Stimulated activated CD4-positive, alpha-beta T cell treated with anti-CD3 and anti-CD28 coated beads, Interleukin-12 subunit alpha, Interleukin-12 subunit beta, amount 100 ng/mL, for 24 hours (primary cell): Measurements from ENCODE around the gene WDHD1.
"Not testable (repeated sequence)": the region's sequence is repeated elsewhere in the genome, so short reads cannot be mapped to it uniquely, and the experiment has no call there.

ENCODE experiments used
- DNase-seq, 2 experiments: peaks; one replicate each; pipeline ENCODE4 v3.0.0-alpha.2; 2020; ENCODE audit warnings: low read depth in 2 of 2

Gene WDHD1, protein sequence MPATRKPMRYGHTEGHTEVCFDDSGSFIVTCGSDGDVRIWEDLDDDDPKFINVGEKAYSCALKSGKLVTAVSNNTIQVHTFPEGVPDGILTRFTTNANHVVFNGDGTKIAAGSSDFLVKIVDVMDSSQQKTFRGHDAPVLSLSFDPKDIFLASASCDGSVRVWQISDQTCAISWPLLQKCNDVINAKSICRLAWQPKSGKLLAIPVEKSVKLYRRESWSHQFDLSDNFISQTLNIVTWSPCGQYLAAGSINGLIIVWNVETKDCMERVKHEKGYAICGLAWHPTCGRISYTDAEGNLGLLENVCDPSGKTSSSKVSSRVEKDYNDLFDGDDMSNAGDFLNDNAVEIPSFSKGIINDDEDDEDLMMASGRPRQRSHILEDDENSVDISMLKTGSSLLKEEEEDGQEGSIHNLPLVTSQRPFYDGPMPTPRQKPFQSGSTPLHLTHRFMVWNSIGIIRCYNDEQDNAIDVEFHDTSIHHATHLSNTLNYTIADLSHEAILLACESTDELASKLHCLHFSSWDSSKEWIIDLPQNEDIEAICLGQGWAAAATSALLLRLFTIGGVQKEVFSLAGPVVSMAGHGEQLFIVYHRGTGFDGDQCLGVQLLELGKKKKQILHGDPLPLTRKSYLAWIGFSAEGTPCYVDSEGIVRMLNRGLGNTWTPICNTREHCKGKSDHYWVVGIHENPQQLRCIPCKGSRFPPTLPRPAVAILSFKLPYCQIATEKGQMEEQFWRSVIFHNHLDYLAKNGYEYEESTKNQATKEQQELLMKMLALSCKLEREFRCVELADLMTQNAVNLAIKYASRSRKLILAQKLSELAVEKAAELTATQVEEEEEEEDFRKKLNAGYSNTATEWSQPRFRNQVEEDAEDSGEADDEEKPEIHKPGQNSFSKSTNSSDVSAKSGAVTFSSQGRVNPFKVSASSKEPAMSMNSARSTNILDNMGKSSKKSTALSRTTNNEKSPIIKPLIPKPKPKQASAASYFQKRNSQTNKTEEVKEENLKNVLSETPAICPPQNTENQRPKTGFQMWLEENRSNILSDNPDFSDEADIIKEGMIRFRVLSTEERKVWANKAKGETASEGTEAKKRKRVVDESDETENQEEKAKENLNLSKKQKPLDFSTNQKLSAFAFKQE

DNA sequence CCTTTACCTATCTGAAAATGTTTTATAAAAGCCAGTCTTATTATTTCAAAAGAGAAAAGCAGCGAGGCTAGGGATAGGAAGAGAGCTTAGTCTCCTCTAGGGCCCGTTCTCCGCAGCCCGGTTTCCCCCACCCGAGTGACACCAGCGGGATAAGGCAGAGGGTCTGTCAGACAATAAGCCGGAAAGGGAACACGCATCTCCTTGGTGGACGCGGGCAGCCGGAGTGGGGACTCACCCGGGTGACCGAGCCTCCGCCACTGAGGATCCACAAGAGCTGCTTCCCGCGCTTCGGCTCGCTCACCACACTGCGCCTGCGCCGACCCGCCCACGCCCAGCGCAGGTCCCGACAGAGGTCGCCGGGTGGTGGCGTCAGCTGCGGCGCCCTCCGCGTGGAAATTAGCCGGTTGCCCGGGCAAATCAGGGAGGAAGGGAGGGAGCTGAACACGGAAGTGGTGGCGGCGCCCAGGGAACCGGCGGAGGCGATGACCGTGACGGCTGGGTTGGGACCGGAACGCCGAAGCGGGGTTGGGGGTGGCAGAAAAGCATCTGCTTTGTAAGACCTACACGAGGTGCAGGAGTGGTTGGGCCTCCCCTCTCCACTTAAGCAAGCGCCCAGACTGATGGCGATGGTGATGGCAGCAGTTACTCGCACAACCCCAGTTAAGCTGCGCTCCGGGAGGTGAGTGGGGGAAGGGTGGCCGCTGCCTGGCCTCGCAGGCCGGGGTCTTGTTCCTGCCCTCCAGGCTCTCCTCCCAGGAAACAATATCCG is at the start of gene WDHD1, which contains the start of gene SOCS4:
Gene WDHD1 (minus strand): TSS at position 307 of the 769 bp plus-strand sequence. CDS start 312 bp downstream, outside the sequence.
Gene SOCS4 (plus strand): TSS at position 444 of the 769 bp plus-strand sequence. CDS start 15,806 bp downstream, outside the sequence.
- DNase-seq = peak; percentile 94 to 96

DNA sequence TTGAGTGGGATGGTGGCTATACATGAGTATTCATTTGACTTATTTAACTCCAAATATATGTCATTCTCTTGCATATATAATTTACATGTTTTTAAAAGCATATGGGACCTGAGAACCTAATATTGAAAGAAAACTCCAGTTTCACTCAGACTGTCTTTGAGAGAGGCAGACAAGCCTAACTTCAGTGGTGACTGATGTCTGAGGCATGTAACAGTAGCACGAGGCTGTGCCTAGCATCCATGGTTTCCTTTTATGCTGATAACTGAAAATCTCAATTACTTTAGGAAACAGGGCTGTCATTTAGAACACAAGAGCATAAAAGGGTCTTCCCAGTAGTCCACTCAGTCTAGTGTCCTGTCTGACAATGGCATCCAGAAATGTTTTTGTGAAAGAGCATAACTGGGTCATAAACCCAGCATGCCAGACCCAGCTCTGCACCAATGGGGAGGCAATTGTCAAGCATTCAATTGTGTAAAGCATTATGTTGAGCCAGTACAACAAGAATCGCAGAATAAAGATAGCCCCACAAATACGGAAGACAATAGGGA is 48.8 kb upstream of the WDHD1 start:
- no peak for DNase-seq

DNA sequence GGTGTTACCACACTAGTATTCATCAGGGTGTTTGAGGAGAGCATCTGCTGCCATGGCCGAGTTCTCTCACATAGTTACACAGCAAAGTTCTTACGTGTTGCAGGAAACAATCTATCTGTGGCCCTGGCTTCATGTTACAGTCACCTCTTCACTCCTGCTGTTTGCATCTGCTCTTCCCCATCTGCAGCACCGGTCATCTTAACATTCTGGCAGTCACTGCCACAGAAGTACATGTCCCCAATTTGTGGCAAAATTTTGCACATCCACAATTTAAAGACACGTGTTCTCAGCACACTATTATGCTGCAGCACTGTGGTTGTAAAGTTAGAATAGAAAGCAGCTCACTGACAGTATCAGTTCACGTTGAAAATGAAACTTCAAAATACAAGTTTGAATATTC is 47.8 kb upstream of the WDHD1 start:
- DNase-seq = no peak

DNA sequence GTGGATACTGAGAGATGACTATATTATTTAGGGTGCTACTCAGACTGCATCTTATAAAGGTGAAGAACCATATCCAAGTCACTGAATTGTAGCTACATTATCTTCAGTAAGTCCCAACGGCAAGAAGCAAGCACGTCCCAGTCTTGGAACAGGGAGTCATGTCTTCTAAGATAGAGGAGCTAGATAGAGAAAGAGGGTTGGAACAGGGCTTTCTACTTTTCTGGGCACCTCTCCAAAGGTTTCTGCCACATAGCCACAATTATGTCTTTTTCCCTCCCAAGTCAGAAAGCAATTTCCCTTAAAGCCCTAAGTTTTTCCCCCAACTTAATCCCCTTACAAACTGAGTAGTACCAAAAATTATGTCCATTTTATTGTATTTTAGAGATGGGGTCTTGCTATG is 47.0 kb upstream of the WDHD1 start:
- DNase-seq = no peak

DNA sequence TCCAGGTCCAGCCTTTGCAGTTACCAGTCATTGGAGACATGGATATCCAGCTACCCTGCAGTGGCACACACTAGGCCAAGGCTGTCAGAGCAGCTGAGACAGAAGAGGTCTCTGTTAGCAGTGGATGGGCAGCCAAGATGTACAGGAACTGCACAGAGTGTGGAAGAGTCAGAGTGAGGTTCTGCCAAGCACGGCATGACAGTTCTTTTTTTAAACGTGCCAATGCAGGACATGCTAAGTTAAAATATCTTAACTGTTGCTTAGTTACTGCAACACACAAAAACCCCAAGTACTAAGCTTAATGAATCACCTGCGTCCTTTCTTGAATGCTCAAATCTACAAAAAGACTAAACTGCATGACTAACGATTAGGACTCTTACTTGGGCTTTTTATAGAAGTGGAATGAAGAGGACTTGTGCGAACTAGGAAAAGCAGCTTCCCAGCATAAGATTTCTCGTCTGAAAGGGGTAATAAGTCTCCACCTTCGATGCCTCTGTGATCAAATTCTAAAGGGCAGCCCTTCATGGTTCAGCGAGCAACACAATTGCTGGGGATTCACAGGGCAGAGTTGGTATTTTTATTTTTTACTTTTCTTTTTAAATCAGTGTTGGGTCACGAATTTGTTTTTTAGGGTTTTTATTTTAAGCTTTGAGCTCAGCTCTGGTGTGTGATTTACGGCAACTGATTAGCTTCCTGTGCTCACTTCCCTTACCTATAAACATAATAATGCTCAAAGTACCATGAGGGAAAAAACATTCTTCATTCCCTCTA is 45.2 kb upstream of the WDHD1 start:
- no peak for DNase-seq

DNA sequence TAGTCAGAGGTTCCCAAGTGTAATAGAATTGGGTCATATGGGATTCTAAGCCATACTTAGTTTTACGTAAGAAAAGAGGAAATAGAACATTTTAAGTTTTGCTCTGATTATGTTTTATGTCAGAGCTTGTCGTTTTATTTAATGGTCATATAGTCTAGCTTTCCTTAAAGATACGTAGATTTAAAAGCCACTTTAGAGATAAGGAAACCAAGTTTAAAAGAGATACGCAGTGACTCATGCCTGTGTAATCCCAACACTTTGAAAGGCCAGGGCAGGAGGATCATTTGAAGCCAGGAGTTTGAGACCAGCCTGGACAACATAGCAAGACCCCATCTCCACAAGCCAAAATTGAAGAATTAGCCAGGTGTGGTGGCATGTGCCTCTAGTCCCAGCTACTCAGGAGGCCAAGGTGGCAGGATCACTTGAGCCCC is 44.1 kb upstream of the WDHD1 start:
- DNase-seq = no peak

DNA sequence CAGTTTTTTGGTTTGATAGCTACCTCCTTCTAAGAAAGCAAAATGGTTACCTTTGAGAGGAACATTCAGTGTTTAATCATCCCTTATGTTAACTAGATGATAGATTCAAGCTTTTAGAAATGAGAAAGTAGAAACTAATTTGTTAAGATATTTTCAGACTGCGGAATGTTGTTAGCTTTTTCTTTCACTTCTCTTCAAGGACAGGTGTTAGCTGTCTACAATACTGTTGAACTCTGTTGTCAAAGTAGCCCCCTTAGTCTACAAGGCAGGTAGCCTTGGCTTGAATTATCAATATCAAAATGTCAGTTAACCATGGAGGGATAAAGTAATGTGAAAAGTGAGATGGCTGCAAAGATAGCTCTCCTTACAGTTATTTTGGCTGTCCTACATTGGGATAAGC is 39.3 kb upstream of the WDHD1 start:
- no peak for DNase-seq

DNA sequence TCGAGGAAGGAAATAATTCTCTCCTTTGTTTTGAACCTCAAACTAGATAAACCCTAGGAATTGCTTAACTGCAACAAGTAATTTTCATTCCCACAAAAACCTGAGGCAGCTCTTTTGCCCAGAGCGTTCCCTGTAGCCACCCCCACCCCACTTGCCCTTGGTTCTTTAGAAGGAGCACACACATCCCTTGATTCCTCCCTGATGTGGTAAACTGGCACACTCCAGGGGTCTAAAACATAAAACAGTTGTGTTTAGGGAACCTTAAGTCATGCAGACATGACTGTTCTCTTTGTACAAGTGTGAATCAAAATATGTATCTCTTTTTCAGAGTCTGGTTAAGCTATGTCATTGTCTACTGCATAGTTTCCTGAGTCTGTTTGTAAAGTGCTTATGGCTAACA is 38.5 kb upstream of the WDHD1 start:
- no peak for DNase-seq

DNA sequence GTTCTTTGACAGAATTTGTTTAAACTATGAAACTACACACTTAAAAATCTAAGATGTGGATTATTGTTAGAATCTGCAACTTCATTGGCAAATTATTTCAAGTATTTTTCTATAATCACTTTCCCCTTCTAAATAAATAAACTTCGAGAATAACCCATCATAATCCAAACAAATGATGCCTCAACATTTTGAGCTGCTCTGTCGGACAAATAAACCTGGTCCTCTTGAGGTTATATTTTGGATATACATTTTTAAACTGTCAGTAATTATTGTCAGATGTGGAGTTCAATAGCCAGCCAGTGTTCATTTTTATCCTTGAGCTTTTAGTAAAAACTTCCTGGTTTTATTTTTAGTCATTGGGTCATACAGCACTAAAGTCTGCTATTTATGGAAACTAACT is 38.0 kb upstream of the WDHD1 start:
- DNase-seq = not testable (repeated sequence)

DNA sequence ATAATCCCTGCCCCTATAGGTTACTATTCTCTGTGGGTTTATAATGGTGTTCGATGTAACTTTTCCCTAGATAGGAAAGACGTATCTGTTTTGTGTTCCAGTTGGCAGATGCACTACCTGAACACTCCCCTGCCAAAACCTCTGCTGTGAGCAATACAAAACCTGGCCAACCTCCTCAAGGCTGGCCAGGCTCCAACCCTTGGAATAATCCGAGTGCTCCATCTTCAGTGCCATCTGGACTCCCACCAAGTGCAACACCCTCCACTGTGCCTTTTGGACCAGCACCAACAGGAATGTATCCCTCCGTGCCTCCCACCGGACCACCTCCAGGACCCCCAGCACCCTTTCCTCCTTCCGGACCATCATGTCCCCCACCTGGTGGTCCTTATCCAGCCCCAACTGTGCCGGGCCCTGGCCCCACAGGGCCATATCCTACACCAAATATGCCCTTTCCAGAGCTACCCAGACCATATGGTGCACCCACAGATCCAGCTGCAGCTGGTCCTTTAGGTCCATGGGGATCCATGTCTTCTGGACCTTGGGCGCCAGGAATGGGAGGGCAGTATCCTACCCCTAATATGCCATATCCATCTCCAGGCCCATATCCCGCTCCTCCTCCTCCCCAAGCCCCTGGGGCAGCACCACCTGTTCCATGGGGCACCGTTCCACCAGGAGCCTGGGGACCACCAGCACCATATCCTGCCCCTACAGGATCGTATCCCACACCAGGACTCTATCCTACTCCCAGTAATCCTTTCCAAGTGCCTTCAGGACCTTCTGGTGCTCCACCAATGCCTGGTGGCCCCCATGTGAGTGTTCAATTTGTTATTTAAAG is 35.8 kb upstream of the WDHD1 start:
- DNase-seq = no peak

DNA sequence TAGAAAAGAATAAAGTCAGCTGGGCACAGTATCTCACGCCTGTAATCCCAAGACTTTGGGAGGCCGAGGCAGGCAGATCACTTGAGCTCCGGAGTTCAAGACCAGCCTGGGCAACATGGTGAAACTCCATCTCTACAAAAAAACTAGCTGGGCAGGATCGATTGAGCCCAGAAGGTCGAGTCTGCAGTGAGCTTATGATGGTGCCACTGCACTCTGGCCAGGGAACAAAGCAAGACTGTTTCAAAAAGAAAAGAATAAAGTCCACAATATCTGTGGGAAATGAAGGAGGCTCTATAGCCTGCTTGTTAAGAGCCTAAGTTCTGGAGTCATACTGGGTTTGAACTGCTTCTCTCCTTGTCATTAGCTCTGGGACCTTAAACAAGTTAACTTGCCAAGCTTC is 32.4 kb upstream of the WDHD1 start:
- no peak for DNase-seq

DNA sequence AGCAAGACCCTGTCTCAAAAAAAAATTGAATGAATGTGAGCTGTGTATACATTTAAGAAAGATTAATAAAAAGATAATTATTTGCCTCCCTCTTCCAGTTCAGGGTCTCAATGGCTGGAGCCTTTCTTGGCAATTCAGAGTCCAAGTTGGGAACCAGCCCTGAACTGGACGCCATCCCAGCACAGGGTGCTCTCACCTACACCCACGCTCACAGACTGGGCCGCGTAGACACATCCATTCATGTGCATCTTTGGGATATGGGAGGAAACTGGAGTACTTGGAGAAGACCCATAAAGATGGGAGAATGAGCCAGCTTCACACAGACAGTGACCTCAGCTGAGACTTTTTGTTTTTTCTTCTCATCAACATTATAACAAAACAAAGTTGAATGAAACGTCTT is 31.0 kb upstream of the WDHD1 start:
- DNase-seq = no peak

DNA sequence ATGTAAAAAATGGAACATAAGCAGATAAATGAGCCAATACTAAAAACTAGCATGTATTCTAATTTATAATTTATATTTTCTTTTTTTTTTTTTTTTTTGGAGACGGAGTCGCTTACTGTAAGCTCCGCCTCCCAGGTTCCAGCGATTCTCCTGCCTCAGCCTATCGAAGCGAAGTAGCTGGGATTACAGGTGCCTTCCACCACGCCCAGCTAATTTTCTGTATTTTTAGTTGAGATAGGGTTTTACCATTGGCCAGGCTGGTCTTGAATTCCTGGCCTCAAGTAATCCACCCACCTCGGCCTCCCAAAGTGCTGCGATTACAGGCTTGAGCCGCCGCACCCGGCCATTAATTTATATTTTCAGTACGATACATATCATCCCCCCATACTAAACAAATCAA is 27.2 kb upstream of the WDHD1 start:
- DNase-seq = no peak

DNA sequence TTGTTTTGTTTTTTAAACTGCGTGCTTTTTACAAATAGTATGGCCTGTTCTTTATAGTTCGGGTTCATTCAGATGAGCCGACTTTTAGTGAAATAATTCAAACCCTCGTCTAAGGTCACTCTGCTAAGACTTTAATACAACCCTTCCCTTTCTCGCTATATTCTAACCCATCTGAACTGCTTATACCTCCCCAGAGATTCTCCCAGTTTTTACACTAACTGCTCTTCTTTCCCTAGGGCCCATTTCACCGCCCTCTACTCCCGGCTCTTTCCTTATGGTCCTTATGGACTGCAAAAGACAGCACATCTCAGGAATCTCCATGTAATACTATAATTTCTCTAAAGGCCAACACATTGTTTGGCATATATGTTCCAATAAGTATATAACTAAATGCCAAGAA is 26.6 kb upstream of the WDHD1 start:
- DNase-seq = no peak

DNA sequence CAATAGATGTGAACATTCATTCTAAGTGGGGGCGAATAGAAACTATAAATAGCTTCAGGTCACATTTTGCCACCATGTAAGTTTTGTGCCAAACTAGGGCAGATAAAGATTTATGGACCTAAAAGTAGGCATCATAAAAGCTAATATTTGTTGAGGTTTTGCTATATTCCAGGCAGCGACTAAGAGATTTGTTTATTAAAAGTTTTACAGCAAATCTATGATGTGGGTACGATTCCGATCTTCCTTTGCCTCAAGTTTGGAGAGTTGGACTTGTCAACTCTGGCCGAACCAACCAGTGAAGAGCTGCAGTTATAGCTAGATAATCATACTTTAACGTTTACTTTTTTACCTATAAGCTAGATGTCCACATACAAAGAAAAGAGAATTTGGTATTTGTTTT is 26.1 kb upstream of the WDHD1 start:
- DNase-seq = no peak

DNA sequence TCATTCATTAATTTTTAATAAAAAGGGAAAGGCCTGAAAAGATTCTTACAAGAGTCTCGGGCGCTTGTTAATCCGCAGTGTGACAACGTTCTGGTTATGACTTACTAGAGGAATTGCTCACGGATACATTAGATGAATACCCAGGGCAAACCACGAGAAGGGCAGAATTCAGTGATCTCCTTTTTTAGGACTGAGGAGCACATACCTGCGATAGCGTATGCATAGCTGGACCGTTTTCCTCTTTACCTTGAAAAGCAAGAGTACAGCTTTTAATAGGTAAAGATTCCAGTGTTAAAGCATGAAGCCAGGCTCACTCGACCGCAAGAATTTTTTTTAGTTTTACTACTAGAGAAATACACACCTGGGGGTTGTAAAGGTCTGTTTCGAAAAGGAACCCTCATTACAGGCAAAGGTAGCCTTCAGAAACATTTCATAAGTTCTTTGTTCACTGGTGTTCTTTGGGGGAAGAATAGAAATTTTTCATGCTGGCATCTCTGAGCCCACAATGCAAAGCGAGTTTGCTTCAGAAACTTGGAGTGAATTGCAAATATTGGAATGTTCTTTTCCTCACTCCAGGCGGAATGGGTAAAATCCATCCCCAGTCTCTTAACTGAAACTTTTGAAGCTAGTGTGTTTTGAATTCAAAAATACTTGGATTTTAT is 25.5 kb upstream of the WDHD1 start:
- no peak for DNase-seq

DNA sequence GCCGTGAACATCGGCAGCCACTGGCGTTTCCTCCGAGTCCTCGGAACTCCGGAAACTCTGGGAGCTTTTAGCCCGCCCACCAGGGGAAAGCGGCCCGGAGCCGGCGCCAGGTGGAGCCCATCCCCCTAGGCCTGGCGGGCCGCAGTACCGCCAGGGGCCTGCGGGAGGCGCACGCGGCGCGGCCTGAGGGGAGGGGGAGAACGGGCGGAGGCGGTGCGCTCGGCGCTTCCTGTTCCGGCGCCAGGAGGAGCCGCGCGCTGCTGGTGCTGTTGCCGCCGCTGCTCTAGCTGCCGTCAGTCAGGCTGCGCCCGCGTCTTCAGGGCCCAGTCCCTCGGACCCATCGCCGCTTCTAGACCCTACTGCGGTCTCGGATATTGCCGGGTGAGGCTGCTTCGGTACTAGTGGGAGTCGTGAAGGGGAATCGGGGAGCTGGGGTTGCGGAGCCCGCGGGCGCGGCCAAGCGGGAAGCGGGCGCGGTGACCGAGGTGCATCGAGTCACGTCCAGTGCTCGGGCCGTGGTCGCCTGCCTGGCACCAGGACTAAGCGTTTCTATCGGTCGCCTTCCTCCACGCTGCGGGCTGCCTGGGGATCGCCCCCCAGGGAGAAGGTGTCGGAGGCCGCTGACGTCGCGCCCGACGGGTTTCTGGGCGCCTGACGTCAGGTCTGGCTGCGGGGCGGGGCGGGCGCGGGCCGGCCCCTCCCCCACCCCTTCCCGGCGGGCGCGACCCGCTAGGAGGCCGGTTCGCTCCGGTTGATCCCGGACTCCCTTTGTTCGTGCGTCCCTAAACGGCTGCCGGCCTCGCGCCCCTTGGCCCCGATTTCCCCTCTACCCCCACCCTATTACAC is 24.7 kb upstream of the WDHD1 start, which contains the start of gene MAPK1IP1L:
Gene MAPK1IP1L (plus strand): TSS at position 225 of the 846 bp plus-strand sequence. CDS start 10,037 bp downstream, outside the sequence.
- peak; percentile 76 to 83 for DNase-seq

DNA sequence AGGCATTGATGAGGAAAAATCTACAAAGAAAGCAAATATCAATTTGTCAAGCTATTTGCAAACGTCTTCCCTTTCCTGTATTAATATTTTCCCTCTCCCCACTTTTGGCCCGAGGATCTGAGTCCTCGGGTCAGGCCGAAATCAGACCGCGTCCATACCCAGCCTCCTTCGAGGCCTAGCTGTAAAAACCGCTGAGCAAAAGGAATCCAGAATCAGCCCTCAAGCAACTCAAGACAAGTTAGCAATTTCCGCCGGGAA is 24.2 kb upstream of the WDHD1 start:
- DNase-seq = no peak
